ENCODE measurements around the gene BAZ1B.

- TF ChIP-seq CTCF (IDR thresholded peaks at IDR 0.05) (no peak), EP300 (IDR thresholded peaks at IDR 0.05) (no peak), POLR2A (IDR thresholded peaks at IDR 0.05) (no peak), POLR2AphosphoS5 (IDR thresholded peaks at IDR 0.05) (no peak)
Observed at GRCh38 chr7:73518470-73518869, 3.6 kb downstream of the BAZ1B start.
